Measurements from ENCODE around the gene PLA2G4C.

The PLA2G4C gene

DNA sequence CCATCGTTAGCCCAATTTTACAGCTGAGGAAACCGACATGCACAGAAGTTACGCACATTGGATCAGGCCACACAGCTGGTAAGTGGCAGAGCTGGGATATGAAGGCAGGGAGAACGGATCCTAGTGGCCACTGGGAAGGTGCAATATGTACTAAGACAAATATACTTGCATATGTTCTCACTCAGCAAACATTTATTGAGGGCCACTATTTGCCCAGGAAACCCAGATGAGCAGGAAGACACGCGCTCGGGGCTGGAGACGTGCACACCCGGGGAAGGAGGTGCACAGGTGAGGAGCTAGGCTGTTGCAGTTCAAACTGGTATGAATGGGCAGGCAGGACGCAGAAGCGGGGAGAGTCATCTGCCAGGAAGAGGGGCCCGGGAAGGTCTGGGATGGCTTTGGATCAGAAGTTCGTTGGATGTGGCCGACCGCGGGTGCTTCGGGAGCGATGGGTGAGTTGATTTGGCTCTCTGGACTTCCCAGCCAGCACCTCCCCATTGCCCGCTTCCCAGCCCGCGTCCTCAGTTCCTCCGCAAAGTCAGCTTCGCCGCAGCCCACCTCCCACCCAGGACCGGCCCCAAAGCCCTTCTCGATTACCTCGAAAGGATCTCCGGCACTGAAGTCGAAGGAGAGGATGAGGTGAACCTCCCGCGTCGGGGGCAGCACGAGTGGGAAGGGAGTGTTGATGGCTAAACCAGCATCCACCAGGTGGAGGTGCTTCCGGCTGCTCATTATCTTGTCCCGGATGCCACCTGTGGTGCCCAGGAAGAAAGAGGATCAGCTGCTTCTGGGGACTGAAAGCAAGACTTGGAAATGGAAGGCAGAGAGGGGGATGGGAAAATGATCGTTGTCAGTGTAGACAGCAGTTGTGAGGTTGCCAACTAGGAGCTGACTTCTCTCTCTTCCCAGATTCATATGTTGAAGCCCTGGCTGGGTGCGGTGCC is 48.9 kb downstream of the PLA2G4C start:
- no peaks in the 10 kb centered on the region for H3K79me2 ChIP-seq (ENCODE audit: low read length)
- no peaks in the 10 kb centered on the region for H3K9me3 ChIP-seq (replicated peaks; ENCODE audit: insufficient read depth, low read length)
- TF ChIP-seq EZH2phosphoT487 (IDR thresholded peaks at IDR 0.05; ENCODE audit: low read length) (no peak), EZH2 (optimal IDR thresholded peaks at IDR 0.05; ENCODE audit: low read depth, low read length) (no peak)
- TF ChIP-seq, protein P1, sequence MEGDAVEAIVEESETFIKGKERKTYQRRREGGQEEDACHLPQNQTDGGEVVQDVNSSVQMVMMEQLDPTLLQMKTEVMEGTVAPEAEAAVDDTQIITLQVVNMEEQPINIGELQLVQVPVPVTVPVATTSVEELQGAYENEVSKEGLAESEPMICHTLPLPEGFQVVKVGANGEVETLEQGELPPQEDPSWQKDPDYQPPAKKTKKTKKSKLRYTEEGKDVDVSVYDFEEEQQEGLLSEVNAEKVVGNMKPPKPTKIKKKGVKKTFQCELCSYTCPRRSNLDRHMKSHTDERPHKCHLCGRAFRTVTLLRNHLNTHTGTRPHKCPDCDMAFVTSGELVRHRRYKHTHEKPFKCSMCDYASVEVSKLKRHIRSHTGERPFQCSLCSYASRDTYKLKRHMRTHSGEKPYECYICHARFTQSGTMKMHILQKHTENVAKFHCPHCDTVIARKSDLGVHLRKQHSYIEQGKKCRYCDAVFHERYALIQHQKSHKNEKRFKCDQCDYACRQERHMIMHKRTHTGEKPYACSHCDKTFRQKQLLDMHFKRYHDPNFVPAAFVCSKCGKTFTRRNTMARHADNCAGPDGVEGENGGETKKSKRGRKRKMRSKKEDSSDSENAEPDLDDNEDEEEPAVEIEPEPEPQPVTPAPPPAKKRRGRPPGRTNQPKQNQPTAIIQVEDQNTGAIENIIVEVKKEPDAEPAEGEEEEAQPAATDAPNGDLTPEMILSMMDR (IDR thresholded peaks at IDR 0.05; ENCODE audit: low read length): no peak
- H3K4me1 ChIP-seq (ENCODE audit: low read length): no peaks in the 10 kb centered on the region
- H3K4me2 ChIP-seq (ENCODE audit: low read depth, low read length): no peak overlapping the region
- no peak overlapping the region for H2AFZ ChIP-seq (ENCODE audit: low read length)
- H3K27ac ChIP-seq (ENCODE audit: low read length): no peak overlapping the region
- H3K9me2 ChIP-seq (replicated peaks; ENCODE audit: insufficient read depth, low read length): no peaks in the 10 kb centered on the region
- H3K27me3 ChIP-seq (replicated peaks; ENCODE audit: insufficient read depth, low read length): peaks cover 46% of the 10 kb centered on the region
- no peaks in the 10 kb centered on the region for H4K20me1 ChIP-seq (ENCODE audit: insufficient read depth, low read length)
- no peak overlapping the region for H3K4me3 ChIP-seq (ENCODE audit: low read length)
- H3K9ac ChIP-seq (ENCODE audit: low read length): no peak overlapping the region
- no peaks in the 10 kb centered on the region for H3F3A ChIP-seq (ENCODE audit: insufficient read depth, low read length)
- no peaks in the 10 kb centered on the region for H3K36me3 ChIP-seq (replicated peaks; ENCODE audit: insufficient read depth, low read length)
- DNase-seq: no peak

DNA sequence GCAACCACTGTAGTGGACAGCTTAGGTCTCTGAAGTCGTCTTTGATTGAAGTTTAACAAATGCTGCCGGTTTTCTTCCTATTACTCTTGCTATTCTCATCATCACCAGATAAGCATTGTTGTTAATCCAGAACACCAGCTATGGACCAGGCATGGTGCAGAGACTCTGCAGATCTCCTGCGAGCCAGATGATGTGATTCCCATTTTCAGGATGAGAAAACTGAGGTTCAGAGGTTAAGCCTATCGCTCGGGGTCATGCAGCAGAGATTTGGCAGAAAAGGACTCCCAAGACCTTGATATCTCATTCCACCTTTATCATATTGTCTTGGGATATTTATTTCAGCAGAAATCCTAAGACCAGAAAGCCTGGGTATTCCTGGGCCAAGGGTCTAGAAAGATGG is 50.2 kb downstream of the PLA2G4C start:
- H3K27me3 ChIP-seq (replicated peaks; ENCODE audit: insufficient read depth, low read length): peaks cover 46% of the 10 kb centered on the region
- no peaks in the 10 kb centered on the region for H3K36me3 ChIP-seq (replicated peaks; ENCODE audit: insufficient read depth, low read length)
- H3K4me2 ChIP-seq (ENCODE audit: low read depth, low read length): no peak overlapping the region
- no peak overlapping the region for H3K4me3 ChIP-seq (ENCODE audit: low read length)
- no peak overlapping the region for H3K9ac ChIP-seq (ENCODE audit: low read length)
- no peak for DNase-seq
- H3F3A ChIP-seq (ENCODE audit: insufficient read depth, low read length): no peaks in the 10 kb centered on the region
- no peaks in the 10 kb centered on the region for H4K20me1 ChIP-seq (ENCODE audit: insufficient read depth, low read length)
- H3K9me3 ChIP-seq (replicated peaks; ENCODE audit: insufficient read depth, low read length): no peaks in the 10 kb centered on the region
- no peaks in the 10 kb centered on the region for H3K4me1 ChIP-seq (ENCODE audit: low read length)
- no peak overlapping the region for H3K27ac ChIP-seq (ENCODE audit: low read length)
- no peak overlapping the region for H2AFZ ChIP-seq (ENCODE audit: low read length)
- no peaks in the 10 kb centered on the region for H3K9me2 ChIP-seq (replicated peaks; ENCODE audit: insufficient read depth, low read length)
- H3K79me2 ChIP-seq (ENCODE audit: low read length): no peaks in the 10 kb centered on the region
- TF ChIP-seq EZH2phosphoT487 (IDR thresholded peaks at IDR 0.05; ENCODE audit: low read length) (no peak), EZH2 (optimal IDR thresholded peaks at IDR 0.05; ENCODE audit: low read depth, low read length) (no peak)
- TF ChIP-seq, protein P1 (IDR thresholded peaks at IDR 0.05; ENCODE audit: low read length): no peak

DNA sequence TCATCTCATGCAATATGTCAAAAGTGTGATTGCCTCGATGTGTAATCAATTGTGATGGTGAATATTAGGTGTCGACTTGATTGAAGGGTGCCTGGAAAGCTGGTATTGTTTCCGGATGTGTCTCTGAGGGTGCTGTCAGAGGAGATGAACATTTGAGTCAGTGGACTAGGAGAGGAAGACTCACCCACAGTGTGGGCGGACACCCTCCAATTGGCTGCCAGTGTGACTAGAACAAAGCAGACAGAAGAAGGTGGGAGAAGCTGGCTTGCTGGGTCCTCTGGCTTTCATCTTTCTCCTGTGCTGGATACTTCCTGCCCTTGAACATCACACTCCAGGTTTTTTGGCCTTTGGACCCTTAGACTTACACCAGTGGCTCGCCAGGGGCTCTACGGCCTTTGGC is 51.3 kb downstream of the PLA2G4C start:
- no peak overlapping the region for H3K9ac ChIP-seq (ENCODE audit: low read length)
- no peaks in the 10 kb centered on the region for H3K4me1 ChIP-seq (ENCODE audit: low read length)
- H3K9me3 ChIP-seq (replicated peaks; ENCODE audit: insufficient read depth, low read length): no peaks in the 10 kb centered on the region
- no peaks in the 10 kb centered on the region for H3K9me2 ChIP-seq (replicated peaks; ENCODE audit: insufficient read depth, low read length)
- H3K4me3 ChIP-seq (ENCODE audit: low read length): no peak overlapping the region
- H3K36me3 ChIP-seq (replicated peaks; ENCODE audit: insufficient read depth, low read length): no peaks in the 10 kb centered on the region
- no peak for DNase-seq
- peaks cover 39% of the 10 kb centered on the region for H3K27me3 ChIP-seq (replicated peaks; ENCODE audit: insufficient read depth, low read length)
- TF ChIP-seq, protein P1 (IDR thresholded peaks at IDR 0.05; ENCODE audit: low read length): no peak
- TF ChIP-seq EZH2 (optimal IDR thresholded peaks at IDR 0.05; ENCODE audit: low read depth, low read length): no peak
- TF ChIP-seq EZH2phosphoT487 (IDR thresholded peaks at IDR 0.05; ENCODE audit: low read length): no peak
- no peaks in the 10 kb centered on the region for H3F3A ChIP-seq (ENCODE audit: insufficient read depth, low read length)
- H3K4me2 ChIP-seq (ENCODE audit: low read depth, low read length): no peak overlapping the region
- no peak overlapping the region for H2AFZ ChIP-seq (ENCODE audit: low read length)
- no peak overlapping the region for H3K27ac ChIP-seq (ENCODE audit: low read length)
- no peaks in the 10 kb centered on the region for H3K79me2 ChIP-seq (ENCODE audit: low read length)
- no peaks in the 10 kb centered on the region for H4K20me1 ChIP-seq (ENCODE audit: insufficient read depth, low read length)

Measured in MM.1S (cell line).